ENCODE measurements around the gene VGLL4. TPM values are rescaled to one million over a fixed set of nuclear protein-coding genes. Genes with fewer than 3 reads are reported as not detected.

VGLL4 gene
- polyA plus RNA-seq, 2 of the 4 experiments (the other 2 are of a cell fraction) = 24.7 to 28.1 TPM

GRCh38 chr3:11556851-11557644 is 86.7 kb downstream of the VGLL4 start:
- Histone ChIP-seq H3K4me1 (peaks cover 6% of the 10 kb centered on the region; the same call in 1 of the 3 replicates), H3K4me3 (no peak overlapping the region), H3K27ac (no peak overlapping the region), H3K9me3 (no peaks in the 10 kb centered on the region), H3K4me2 (no peak overlapping the region)
- ATAC-seq = no peak
- no peak for FAIRE-seq
- TF ChIP-seq CEBPB (IDR thresholded peaks at IDR 0.05) (no peak), ZC3H11A (IDR thresholded peaks at IDR 0.05) (no peak), FOXS1 (CRISPR knock-in tag; IDR thresholded peaks at IDR 0.05) (no peak), ZNF302 (CRISPR knock-in tag; IDR thresholded peaks at IDR 0.05) (no peak), NPAS2 (CRISPR knock-in tag; IDR thresholded peaks at IDR 0.05; ENCODE audit: borderline replicate concordance) (no peak), POLR2A (IDR thresholded peaks at IDR 0.05; ENCODE audit: low read length) (no peak), RARB (CRISPR knock-in tag; IDR thresholded peaks at IDR 0.05) (no peak), HES2 (IDR thresholded peaks at IDR 0.05) (no peak), EP300 (IDR thresholded peaks at IDR 0.05) (no peak), RCOR1 (IDR thresholded peaks at IDR 0.05; ENCODE audit: low read depth, low read length) (no peak), ZFP36 (IDR thresholded peaks at IDR 0.05; ENCODE audit: borderline replicate concordance, partially characterized antibody) (no peak), RFX5 (IDR thresholded peaks at IDR 0.05) (no peak), MAFK (IDR thresholded peaks at IDR 0.05; ENCODE audit: partially characterized antibody) (no peak)
- DNase-seq (ENCODE audit: low read depth in 1 of 2, low spot score in 1 of 2) = no peak
- CTCF ChIA-PET = interaction anchor here (0.7 to 2.3 kb wide), 5 partner anchors 11 to 69 kb away, joined by 3 to 8 read pairs (median 3); no protein-coding TSS in a partner anchor
- 89% methylated on average over 16 of the region's 16 CpGs for whole genome bisulfite sequencing (ENCODE audit: missing lambda C conversion rate)
- POLR2A ChIA-PET = interaction anchor here (0.7 kb wide), 1 partner anchor 11 kb away, joined by 3 read pairs; no protein-coding TSS in a partner anchor

- Histone ChIP-seq H3K9me3 (no peaks in the 10 kb centered on the region), H3K27ac (no peak overlapping the region), H3K4me3 (no peak overlapping the region), H3K4me2 (no peak overlapping the region), H3K4me1 (peaks cover 6% of the 10 kb centered on the region; the same call in 1 of the 3 replicates)
- TF ChIP-seq POLR2AphosphoS2 (conservative IDR thresholded peaks at IDR 0.05; ENCODE audit: low read length) = no peak
- no peak for TF ChIP-seq MAFK (IDR thresholded peaks at IDR 0.05; ENCODE audit: partially characterized antibody)
- TF ChIP-seq HMGXB4 (CRISPR knock-in tag; IDR thresholded peaks at IDR 0.05; ENCODE audit: borderline replicate concordance) = no peak
- TF ChIP-seq RFX5 (IDR thresholded peaks at IDR 0.05) = no peak
- no peak for TF ChIP-seq ZC3H11A (IDR thresholded peaks at IDR 0.05)
- TF ChIP-seq ELK1 (IDR thresholded peaks at IDR 0.05; ENCODE audit: low read depth, low read length) = no peak
- TF ChIP-seq CBX2 (IDR thresholded peaks at IDR 0.05; ENCODE audit: borderline replicate concordance, low read depth) = no peak
- no peak for TF ChIP-seq CBX8 (IDR thresholded peaks at IDR 0.05)
- TF ChIP-seq EP300 (IDR thresholded peaks at IDR 0.05) = no peak
- no peak for TF ChIP-seq CTCF (IDR thresholded peaks at IDR 0.05)
- TF ChIP-seq KDM1A (IDR thresholded peaks at IDR 0.05; ENCODE audit: low read depth) = no peak
- no peak for TF ChIP-seq JUN (IDR thresholded peaks at IDR 0.05)
- POLR2A ChIA-PET = no interaction called here
- 93% methylated on average over 23 of the region's 23 CpGs for WGBS (ENCODE audit: missing lambda C conversion rate)
- FAIRE-seq = no peak
- DNase-seq (ENCODE audit: low read depth in 1 of 2, low spot score in 1 of 2) = no peak
- CTCF ChIA-PET = interaction anchor here (0.7 to 2.3 kb wide), 6 partner anchors 10 to 184 kb away, joined by 3 to 8 read pairs (median 4); no protein-coding TSS in a partner anchor
- ATAC-seq = no peak
These were observed 87.7 kb downstream of the VGLL4 start for GRCh38 chr3:11555881-11556633.

Measured in A549 (cell line).